ENCODE measurements around the gene RMDN3. TPM values are rescaled to one million over a fixed set of nuclear protein-coding genes. Genes with fewer than 3 reads are reported as not detected.

RMDN3 gene
- total RNA-seq, 1 donor from 2014 or later, result 6.0 TPM

- Histone ChIP-seq H3K27me3 (no peaks in the 10 kb centered on the region), H3K36me3 (peaks cover 56 to 68% of the 10 kb centered on the region in 2 donors), H3K9me3 (no peaks in the 10 kb centered on the region), H3K27ac (no peak overlapping the region), H3K4me3 (no peak overlapping the region), H3K4me1 (no peaks in the 10 kb centered on the region)
- intact Hi-C loops (cut with DNase I), result no loop called here
- DNase-seq (ENCODE audit: low spot score in 2 of 2), result no peak
- TF ChIP-seq, protein P1, sequence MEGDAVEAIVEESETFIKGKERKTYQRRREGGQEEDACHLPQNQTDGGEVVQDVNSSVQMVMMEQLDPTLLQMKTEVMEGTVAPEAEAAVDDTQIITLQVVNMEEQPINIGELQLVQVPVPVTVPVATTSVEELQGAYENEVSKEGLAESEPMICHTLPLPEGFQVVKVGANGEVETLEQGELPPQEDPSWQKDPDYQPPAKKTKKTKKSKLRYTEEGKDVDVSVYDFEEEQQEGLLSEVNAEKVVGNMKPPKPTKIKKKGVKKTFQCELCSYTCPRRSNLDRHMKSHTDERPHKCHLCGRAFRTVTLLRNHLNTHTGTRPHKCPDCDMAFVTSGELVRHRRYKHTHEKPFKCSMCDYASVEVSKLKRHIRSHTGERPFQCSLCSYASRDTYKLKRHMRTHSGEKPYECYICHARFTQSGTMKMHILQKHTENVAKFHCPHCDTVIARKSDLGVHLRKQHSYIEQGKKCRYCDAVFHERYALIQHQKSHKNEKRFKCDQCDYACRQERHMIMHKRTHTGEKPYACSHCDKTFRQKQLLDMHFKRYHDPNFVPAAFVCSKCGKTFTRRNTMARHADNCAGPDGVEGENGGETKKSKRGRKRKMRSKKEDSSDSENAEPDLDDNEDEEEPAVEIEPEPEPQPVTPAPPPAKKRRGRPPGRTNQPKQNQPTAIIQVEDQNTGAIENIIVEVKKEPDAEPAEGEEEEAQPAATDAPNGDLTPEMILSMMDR (IDR thresholded peaks at IDR 0.05), result no peak
Observed at GRCh38 chr15:40773496-40773895, 18.4 kb upstream of the RMDN3 start.

GRCh38 chr15:40772014-40772413, 17.0 kb upstream of the RMDN3 start:
- H3K27me3 ChIP-seq, result no peaks in the 10 kb centered on the region
- intact Hi-C loops (cut with DNase I), result no loop called here
- no peaks in the 10 kb centered on the region for H3K9me3 ChIP-seq
- no peak overlapping the region for H3K4me3 ChIP-seq
- no peak overlapping the region for H3K27ac ChIP-seq
- no peaks in the 10 kb centered on the region for H3K4me1 ChIP-seq
- DNase-seq (ENCODE audit: low spot score in 2 of 2), result no peak
- H3K36me3 ChIP-seq, result peaks cover 41 to 68% of the 10 kb centered on the region in 2 donors
- TF ChIP-seq, protein P1 (IDR thresholded peaks at IDR 0.05), result no peak

- intact Hi-C loops (cut with DNase I), result no loop called here
- Histone ChIP-seq H3K27ac (no peak overlapping the region), H3K27me3 (no peaks in the 10 kb centered on the region), H3K4me1 (peaks cover 0 to 5% of the 10 kb centered on the region in 2 donors), H3K36me3 (peaks cover 33 to 60% of the 10 kb centered on the region in 2 donors), H3K9me3 (no peaks in the 10 kb centered on the region), H3K4me3 (no peak overlapping the region)
- no peak for DNase-seq (ENCODE audit: low spot score in 2 of 2)
- TF ChIP-seq, protein P1 (IDR thresholded peaks at IDR 0.05), result no peak
Observed at GRCh38 chr15:40771242-40771641, 16.2 kb upstream of the RMDN3 start.

DNA sequence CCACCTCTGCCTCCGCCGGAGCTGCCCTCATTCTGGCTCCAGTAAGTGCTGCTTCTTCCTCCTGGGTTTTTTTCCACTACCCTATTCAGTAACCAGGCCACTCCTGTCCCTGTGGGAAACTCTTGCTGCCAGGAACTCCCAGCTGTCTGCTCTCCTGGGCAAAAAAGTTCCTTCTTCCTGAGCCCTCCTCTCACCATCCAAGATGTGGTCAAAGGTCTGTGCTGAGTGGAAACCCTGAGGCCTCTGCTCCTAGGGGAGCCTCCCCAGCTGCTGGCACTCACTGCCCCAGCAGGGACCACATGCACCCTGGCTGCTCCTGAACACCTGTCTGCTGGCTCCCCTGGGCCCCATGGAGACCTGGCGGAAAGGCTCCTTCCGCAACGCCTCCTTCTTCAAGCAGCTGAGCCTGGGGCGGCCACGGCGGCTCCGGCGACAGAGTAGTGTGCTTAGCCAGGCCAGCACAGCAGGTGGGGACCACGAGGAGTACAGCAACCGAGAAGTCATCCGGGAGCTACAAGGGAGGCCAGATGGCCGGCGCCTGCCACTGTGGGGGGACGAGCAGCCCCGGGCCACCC, 15.2 kb upstream of the RMDN3 start:
- TF ChIP-seq, protein P1 (IDR thresholded peaks at IDR 0.05), result no peak
- Histone ChIP-seq H3K4me3 (no peak overlapping the region), H3K9me3 (no peaks in the 10 kb centered on the region), H3K27me3 (no peaks in the 10 kb centered on the region), H3K4me1 (peaks cover 0 to 13% of the 10 kb centered on the region in 2 donors), H3K36me3 (peaks cover 23 to 52% of the 10 kb centered on the region in 2 donors), H3K27ac (no peak overlapping the region)
- no peak for DNase-seq (ENCODE audit: low spot score in 2 of 2)
- intact Hi-C loops (cut with DNase I), result no loop called here

- H3K4me1 ChIP-seq, result peaks cover 3 to 16% of the 10 kb centered on the region in 2 donors
- H3K36me3 ChIP-seq, result peaks cover 16 to 45% of the 10 kb centered on the region in 2 donors
- peak in 1 of 2 donors; percentile 65 for DNase-seq (ENCODE audit: low spot score in 2 of 2)
- TF ChIP-seq, protein P1 (IDR thresholded peaks at IDR 0.05), result no peak
- intact Hi-C loops (cut with DNase I), result no loop called here
- H3K9me3 ChIP-seq, result no peaks in the 10 kb centered on the region
- H3K27ac ChIP-seq, result peak within 1 kb of the TSS; percentile 12 to 18
- H3K4me3 ChIP-seq, result no peak within 1 kb of the TSS
- no peaks in the 10 kb centered on the region for H3K27me3 ChIP-seq
Observed at GRCh38 chr15:40769274-40770146, 14.5 kb upstream of the RMDN3 start, which contains the start of gene C15orf62. Gene C15orf62, plus strand, starts transcription at chr15:40769980. Its CDS starts 516 bp downstream, at chr15:40770496.
